Activated CD4-positive, alpha-beta T cell treated with anti-CD3 and anti-CD28 coated beads, Interleukin-2, amount 50 U/mL, for 16 hours (primary cell): ENCODE results near the gene BMP6.

Experiments used
- DNase-seq: peaks from one replicate; pipeline ENCODE4 v3.0.0-alpha.2; 2020

The BMP6 gene

DNA sequence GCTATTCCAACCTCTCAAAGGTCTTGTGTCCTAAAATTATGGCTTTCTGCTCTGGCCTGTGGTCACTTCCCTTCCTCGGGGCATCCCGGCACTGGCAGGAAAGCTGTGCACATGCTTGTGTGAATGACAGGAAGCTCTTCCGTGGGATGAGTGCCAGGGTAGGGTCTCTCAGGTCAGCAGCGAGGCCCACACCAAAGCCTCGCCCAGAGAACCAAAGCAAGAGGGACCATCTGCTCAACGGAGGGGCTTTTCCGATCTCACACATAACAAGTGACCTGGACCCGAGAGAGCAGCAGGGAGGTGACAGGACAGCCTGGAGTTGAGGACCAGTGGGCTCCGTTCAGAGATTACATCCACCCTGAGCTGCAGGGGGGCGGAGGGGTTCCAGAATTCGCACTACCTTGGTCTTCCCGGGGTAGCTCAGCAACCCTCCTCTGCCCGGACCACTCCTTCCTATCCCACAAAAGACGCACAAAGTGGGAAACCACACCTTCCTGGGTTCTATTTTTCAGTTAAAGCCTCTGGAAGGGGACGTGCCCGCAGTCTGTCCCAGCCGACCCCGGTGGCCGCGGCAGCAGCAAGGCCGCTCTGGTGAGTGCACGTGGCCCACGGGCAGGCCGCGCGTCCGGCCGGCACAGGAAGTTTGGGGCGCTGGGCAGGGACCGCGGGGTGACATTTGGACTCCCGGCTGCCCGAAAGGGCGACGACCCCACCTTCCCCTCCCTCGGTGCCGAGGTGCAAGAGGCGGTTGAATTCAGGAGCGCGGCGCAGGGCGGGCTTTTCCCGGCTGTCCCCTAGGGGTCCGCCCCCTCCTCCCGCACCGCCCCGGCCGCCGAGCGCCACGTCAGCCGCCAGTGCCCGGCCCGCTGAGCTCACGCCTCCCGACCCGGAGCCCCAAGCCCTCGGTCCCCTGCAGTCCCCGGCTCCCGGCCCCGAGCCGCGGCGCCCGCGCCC is 183.7 kb downstream of the BMP6 start:
- peak; percentile 56 for DNase-seq

DNA sequence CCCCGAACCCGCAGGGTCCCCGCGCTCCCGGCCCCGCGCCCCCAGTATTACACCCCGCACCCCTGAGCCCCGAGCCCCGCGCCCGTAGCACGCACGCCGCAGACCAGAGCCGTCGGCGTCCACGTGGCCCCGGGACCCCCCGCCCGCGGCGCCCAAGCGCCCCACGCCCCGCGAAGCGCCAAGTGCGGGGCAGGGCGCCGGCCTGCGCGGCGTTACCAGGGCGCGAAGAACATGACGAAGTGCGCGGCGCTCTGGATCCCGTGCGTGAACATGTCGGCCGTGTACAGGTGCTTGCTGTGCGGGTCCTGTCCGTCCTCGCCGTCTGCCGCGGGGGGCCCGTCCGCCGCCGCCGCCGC is 184.4 kb downstream of the BMP6 start:
- peak; percentile 27 for DNase-seq

DNA sequence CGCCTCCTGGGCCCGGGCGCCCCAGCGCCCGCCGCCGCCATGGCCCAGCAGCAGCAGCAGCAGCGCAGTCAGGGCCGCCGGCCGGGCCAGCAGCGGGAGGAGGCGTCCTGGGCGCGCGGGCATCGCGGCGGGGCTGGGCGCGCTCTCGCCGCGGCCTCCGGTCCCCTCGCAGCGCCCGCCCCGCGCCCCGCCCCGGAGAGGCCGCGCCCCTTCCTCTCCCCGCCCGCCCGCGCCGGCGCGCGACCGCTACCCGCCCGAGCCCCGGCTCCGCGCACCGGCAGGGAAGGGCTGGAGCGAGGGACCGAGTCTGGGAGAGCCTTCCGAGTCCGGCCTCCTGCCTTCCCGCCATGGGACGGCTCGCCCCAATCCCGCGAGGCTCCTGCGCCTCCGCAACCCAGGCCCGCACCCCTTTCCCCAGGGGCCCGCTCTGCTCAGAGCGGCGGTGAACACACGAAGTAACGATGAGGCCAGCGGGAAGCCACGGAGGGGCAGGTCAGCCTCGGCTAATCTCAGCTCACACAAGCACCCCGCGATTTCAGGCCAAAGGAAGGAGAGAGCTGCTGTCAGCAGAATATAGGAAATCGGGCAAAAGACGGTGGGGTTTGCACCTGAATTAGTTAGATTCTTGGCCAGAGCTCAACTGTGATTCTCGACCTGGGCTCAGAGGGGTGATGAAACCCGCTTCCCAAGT is 184.9 kb downstream of the BMP6 start, which contains the start of gene TXNDC5:
TSS of gene TXNDC5 (minus strand) at position 135 of the 691 bp plus-strand sequence. CDS start at position 123, 12 bp downstream.
- peak; percentile 73 for DNase-seq

GRCh38 chr6:7911345-7911725 is 185.4 kb downstream of the BMP6 start:
- no peak for DNase-seq

DNA sequence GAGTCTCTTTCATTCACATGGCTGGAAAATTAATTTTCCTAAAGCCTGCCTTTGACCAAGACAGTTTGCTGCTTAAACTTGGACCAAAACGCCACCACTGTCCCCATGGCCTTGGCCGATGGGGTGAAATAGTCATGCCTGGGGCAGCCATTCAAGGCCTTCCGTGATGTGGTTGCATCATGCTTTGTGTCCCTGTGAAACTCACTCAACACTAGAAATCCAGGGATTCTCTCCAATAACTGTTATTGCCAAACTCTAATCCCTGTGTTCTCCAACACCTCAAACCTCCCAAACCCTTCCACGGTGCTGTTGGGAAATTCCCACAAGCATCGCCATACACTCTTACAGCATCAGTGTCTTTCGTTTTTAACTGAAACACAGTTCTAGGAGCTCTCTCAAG is 186.1 kb downstream of the BMP6 start:
- no peak for DNase-seq

GRCh38 chr6:7912736-7913517 is 187.0 kb downstream of the BMP6 start:
- DNase-seq: no peak

DNA sequence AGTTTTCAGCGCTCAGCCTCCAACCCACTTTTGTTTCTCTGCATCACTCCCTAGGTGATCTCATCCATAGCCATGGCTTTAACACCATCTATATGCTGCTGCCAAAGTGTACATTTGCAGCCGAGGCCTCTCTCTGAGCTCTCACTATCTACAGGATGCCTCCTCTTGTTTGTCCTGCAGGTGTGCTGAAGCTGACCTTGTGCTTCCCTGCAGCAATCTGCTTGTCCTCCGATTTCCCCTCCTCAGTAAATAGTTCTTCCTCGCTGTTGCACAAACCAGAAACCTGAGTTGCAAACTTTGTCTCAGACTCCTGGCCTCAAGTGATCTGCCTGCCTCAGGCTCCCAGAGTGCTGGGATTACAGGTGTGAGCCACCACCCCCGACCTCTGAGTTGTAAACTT is 188.4 kb downstream of the BMP6 start:
- DNase-seq: no peak

DNA sequence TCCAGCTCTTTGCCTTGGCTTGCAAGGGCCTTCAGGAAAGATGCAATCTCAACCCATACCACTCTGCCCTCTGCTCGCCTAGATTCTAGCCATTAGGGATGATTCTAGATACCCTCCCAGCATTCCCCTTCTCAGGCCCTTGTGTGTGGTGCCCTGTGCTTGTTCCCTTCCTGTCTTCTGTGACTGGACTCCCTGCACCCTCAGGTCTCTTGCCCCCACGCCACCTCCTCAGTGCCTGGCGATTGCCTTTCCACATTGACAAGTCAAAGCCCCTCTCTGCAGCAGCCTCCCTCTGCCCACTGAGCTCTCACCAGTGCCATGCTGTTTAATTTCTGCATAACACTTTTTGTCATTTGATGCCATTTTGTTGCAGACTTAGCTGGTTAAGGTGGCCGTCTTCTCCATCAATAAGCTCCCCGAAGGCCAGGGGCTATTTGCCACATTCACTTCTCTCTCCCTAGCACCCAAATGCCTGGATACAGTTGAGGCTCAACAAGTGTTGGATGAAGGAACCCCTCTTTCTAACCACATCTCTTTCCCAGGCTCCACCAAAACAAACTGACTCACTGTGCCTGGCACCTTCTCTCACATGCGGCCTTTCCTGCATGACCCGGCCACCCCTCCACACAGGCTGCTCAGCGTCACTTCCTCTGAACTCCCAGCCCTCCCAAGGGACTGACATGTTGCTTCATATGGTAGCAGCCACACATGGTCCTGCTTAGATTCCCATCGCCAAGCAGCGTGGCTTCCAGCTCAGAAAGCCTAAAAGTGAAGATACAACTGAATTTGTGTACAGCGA is 189.3 kb downstream of the BMP6 start:
- DNase-seq: no peak

DNA sequence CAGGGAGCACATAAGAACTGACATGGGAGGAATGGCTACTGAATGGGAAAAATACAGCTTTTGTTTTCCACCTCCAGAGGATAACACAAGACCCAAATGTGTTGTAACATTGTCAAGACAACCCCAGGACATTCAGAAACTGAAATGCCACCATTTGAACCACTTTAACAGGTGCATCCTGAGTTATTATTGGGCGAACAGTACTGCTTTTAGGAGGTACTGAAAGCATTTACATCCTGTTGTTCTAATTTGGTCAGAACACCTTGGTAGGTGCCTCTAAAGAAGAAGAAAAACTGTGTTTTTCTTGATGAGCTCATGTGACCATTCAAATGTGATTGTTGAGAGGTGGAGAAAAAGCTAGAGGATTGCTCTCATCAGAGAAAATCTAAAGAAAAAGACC is 191.1 kb downstream of the BMP6 start:
- no peak for DNase-seq

- no peak for DNase-seq
These were observed 191.8 kb downstream of the BMP6 start for GRCh38 chr6:7917729-7918128.

DNA sequence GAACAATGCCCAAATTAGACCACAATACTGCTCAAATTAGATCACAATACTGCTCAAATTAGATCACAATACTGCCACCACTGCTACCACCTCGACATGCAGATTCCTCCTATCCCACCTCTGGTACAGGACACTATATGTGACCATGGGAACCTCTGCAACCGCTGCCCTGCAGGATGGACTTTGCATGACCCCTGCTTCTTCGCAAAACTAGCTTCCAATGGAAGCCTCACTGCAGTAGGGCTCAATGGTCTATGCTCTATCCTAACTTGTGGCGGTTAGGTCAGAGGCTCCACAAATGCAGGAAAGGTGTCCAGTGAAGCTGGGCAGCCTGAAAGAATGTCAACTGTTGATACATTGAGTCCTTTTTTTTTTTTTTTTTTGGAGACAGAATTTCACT is 192.5 kb downstream of the BMP6 start:
- no peak for DNase-seq

GRCh38 chr6:7919871-7920270 is 194.0 kb downstream of the BMP6 start:
- no peak for DNase-seq

DNA sequence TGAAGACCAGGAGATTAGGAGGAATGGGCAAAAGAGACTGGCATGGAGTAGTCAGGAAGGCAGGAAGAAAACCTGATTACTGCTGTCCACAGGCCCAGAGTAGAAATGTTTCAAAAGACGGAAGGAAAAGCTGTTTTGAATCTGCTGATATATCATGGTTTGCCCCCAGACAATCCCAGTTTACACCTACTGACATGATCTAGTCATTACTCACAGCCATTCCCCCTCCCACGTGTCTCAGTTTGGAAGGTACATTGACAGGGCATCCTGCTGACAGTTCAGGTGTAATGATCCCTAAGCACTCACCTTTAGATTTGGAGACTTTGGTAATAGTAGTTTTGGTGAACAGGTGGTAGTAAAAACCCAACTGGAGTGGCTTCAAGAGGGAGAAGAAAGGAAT is 194.5 kb downstream of the BMP6 start:
- DNase-seq: no peak

DNA sequence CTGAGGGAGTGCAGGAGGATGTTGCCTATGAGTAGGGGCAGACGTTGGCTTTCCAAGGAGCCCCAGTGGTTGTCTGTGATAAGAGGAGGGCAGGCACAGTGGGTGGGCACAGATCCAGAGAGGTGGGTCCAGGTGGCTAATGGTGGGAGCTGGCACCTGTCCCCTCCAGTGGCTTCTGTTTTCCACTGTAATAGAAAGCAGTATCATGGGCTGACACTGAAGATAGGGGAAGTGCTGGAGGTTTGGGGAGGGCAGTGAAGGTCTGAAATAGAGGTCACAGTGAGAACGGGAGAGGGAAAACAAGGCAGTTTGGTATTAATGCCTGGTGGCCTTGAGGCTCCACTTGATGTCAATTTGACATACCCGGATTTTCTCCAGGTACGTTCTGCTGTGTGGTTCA is 195.1 kb downstream of the BMP6 start:
- no peak for DNase-seq

- DNase-seq: no peak
These were observed 195.8 kb downstream of the BMP6 start for GRCh38 chr6:7921632-7922092.

- no peak for DNase-seq
These were observed 196.7 kb downstream of the BMP6 start for GRCh38 chr6:7922596-7922995.

GRCh38 chr6:7924867-7925266 is 199.0 kb downstream of the BMP6 start:
- DNase-seq: no peak
